Cardiac septum (tissue), 1 donor: Measurements from ENCODE around the gene UNC13C. TPM values are rescaled to one million over a fixed set of nuclear protein-coding genes. Genes with fewer than 3 reads are reported as not detected.

ENCODE experiments used
- DNase-seq: peaks from one replicate; pipeline ENCODE4 v3.0.0-alpha.2; 2020; ENCODE audit warnings: low spot score
- intact Hi-C: fragments of 100-400 bp; cut with DNase I; formaldehyde crosslinking; loops from one replicate; pipeline ENCODE4 v1.14.0; 2022
- total RNA-seq: library from RNA; stranded (reverse); fragmentation: NEBNext Ultra II Directional; extraction: Animal tissue kit (Norgen Biotek cat#: 25700); gene quantifications from one replicate; pipeline ENCODE4 v1.2.1, GENCODE V29; 2021
- donor health status: DM: no; HTN: no; CAD: no.

UNC13C gene
- total RNA-seq, 1 donor from 2014 or later, result 0.32 TPM

GRCh38 chr15:54273928-54274327 lies 295.7 kb downstream of the UNC13C start:
- no peak for DNase-seq
- intact Hi-C loops, result no loop called here

GRCh38 chr15:54277834-54278233 lies 299.6 kb downstream of the UNC13C start:
- intact Hi-C loops, result no loop called here

GRCh38 chr15:54280726-54281125 lies 302.5 kb downstream of the UNC13C start:
- DNase-seq, result no peak
- intact Hi-C loops, result no loop called here

More at GRCh38 chr15:54277834-54278233, 299.6 kb downstream of the UNC13C start:
- DNase-seq, result no peak

- intact Hi-C loops, result no loop called here
- DNase-seq, result no peak
Measured at GRCh38 chr15:54282228-54282836, 304.1 kb downstream of the UNC13C start.

- no peak for DNase-seq
- intact Hi-C loops, result no loop called here
Measured at GRCh38 chr15:54288049-54288448, 309.8 kb downstream of the UNC13C start.

GRCh38 chr15:54289590-54290136 lies 311.4 kb downstream of the UNC13C start:
- intact Hi-C loops, result no loop called here
- DNase-seq, result no peak

GRCh38 chr15:54298396-54298795 lies 320.2 kb downstream of the UNC13C start:
- intact Hi-C loops, result no loop called here
- no peak for DNase-seq

GRCh38 chr15:54304321-54304720 lies 326.1 kb downstream of the UNC13C start:
- DNase-seq, result no peak
- intact Hi-C loops, result no loop called here

- intact Hi-C loops, result no loop called here
- DNase-seq, result no peak
Measured at GRCh38 chr15:54305138-54305537, 326.9 kb downstream of the UNC13C start.

- no peak for DNase-seq
- intact Hi-C loops, result no loop called here
Measured at GRCh38 chr15:54307252-54307902, 329.1 kb downstream of the UNC13C start.

- intact Hi-C loops, result no loop called here
- no peak for DNase-seq
Measured at GRCh38 chr15:54307926-54308325, 329.7 kb downstream of the UNC13C start.

GRCh38 chr15:54312528-54312927 lies 334.3 kb downstream of the UNC13C start:
- no peak for DNase-seq
- intact Hi-C loops, result no loop called here

GRCh38 chr15:54321426-54321825 lies 343.2 kb downstream of the UNC13C start:
- DNase-seq, result no peak
- intact Hi-C loops, result no loop called here

- DNase-seq, result no peak
- intact Hi-C loops, result no loop called here
Measured at GRCh38 chr15:54322341-54322740, 344.1 kb downstream of the UNC13C start.

- intact Hi-C loops, result no loop called here
Measured at GRCh38 chr15:54345301-54345700, 367.1 kb downstream of the UNC13C start.

GRCh38 chr15:54345827-54346226 lies 367.6 kb downstream of the UNC13C start:
- intact Hi-C loops, result no loop called here
- no peak for DNase-seq

More at GRCh38 chr15:54345301-54345700, 367.1 kb downstream of the UNC13C start:
- no peak for DNase-seq

GRCh38 chr15:54347082-54347827 lies 369.0 kb downstream of the UNC13C start:
- intact Hi-C loops, result no loop called here
- DNase-seq, result no peak

- DNase-seq, result no peak
- intact Hi-C loops, result no loop called here
Measured at GRCh38 chr15:54353726-54354125, 375.5 kb downstream of the UNC13C start.

GRCh38 chr15:54354341-54354740 lies 376.1 kb downstream of the UNC13C start:
- DNase-seq, result no peak
- intact Hi-C loops, result no loop called here

GRCh38 chr15:54364961-54365360 lies 386.7 kb downstream of the UNC13C start:
- no peak for DNase-seq
- intact Hi-C loops, result no loop called here

- no peak for DNase-seq
- intact Hi-C loops, result no loop called here
Measured at GRCh38 chr15:54373332-54373731, 395.1 kb downstream of the UNC13C start.
